ENCODE data around the gene PPP1R12B. TPM values are rescaled to one million over a fixed set of nuclear protein-coding genes. Genes with fewer than 3 reads are reported as not detected.
"Not testable (repeated sequence)": the region's sequence is repeated elsewhere in the genome, so short reads cannot be mapped to it uniquely, and the experiment has no call there.

The PPP1R12B gene
- total RNA-seq, 1 donor from 2014 or later, result 18.2 TPM

DNA sequence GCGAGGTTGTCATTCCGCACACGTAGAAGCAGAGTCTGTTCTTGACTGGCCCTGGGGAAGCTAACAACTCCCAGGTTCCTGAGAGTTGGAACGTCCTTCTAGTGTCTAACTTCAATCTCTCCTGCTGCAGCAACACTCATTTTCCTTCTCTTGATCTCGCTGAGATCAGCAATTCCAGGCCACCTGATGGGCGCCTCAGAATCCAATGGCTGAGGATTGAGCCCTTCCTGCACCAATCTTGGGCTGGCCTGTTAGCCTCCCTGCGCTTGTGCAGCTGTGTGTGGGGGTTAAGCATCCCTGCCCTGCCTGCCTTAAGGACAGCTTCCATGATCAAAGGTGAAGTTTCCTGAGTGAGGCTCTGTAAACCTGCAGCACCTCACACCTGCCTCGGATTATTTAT, 273.9 kb downstream of the PPP1R12B start:
- Mint-ChIP-seq H3K9me3 (ENCODE audit: low read depth) (peaks cover 2% of the 10 kb centered on the region), H3K27me3 (ENCODE audit: low read depth) (peaks cover 10% of the 10 kb centered on the region), H3K27ac (ENCODE audit: unreplicated experiment) (no peak overlapping the region), H3K4me3 (ENCODE audit: unreplicated experiment) (no peak overlapping the region), H3K36me3 (ENCODE audit: low read depth) (no peaks in the 10 kb centered on the region), H3K4me1 (ENCODE audit: low read depth) (peaks cover 24% of the 10 kb centered on the region)
- peak; percentile 13 for DNase-seq (ENCODE audit: low spot score)
- TF ChIP-seq, protein P1, sequence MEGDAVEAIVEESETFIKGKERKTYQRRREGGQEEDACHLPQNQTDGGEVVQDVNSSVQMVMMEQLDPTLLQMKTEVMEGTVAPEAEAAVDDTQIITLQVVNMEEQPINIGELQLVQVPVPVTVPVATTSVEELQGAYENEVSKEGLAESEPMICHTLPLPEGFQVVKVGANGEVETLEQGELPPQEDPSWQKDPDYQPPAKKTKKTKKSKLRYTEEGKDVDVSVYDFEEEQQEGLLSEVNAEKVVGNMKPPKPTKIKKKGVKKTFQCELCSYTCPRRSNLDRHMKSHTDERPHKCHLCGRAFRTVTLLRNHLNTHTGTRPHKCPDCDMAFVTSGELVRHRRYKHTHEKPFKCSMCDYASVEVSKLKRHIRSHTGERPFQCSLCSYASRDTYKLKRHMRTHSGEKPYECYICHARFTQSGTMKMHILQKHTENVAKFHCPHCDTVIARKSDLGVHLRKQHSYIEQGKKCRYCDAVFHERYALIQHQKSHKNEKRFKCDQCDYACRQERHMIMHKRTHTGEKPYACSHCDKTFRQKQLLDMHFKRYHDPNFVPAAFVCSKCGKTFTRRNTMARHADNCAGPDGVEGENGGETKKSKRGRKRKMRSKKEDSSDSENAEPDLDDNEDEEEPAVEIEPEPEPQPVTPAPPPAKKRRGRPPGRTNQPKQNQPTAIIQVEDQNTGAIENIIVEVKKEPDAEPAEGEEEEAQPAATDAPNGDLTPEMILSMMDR (IDR thresholded peaks at IDR 0.05), result no peak

DNA sequence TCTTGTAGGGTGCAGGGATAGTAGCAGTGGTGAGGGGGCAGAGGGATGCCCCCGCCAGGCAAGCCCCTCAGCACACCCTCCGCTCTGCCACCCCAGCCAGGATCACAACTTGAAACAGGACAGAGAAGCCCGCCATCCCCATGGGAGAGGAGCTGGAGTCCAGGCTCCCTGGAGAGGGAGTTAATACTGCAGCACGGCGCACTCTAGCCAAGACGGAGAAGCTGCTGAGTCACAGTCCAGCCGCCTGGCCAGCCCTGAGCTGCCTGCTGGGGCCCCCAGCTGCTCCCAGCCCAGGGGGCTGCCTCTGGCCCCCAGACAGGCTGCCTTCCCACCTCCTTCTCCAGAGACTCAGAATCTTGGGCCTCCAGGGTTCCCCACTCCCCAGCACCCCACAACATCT, 274.6 kb downstream of the PPP1R12B start:
- H3K4me3 Mint-ChIP-seq (ENCODE audit: unreplicated experiment), result no peak overlapping the region
- no peaks in the 10 kb centered on the region for H3K9me3 Mint-ChIP-seq (ENCODE audit: low read depth)
- TF ChIP-seq, protein P1 (IDR thresholded peaks at IDR 0.05), result no peak
- H3K4me1 Mint-ChIP-seq (ENCODE audit: low read depth), result peaks cover 17% of the 10 kb centered on the region
- H3K27me3 Mint-ChIP-seq (ENCODE audit: low read depth), result peaks cover 10% of the 10 kb centered on the region
- H3K27ac Mint-ChIP-seq (ENCODE audit: unreplicated experiment), result peak overlapping the region; percentile 66
- DNase-seq (ENCODE audit: low spot score), result peak; percentile 90
- no peaks in the 10 kb centered on the region for H3K36me3 Mint-ChIP-seq (ENCODE audit: low read depth)

DNA sequence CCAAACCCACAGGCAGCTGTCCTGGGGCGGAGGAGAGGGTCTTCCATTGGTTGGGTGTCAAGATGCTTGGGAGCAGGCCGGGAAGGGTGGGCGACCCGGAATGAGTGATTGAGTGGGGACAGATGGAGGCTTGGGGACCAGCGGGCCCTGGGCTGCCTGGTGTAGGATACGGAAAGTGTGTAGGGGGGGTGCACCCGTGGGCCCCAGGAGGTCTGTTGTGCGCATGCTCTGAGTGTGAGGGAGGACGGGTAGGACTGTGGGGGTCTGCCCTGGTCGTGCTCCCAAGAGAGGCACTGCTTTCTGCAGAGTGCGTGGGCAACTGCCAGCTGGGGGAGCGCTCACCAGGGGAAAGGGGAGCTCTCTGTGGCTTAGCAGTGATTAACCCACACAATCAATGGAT, 275.0 kb downstream of the PPP1R12B start:
- H3K9me3 Mint-ChIP-seq (ENCODE audit: low read depth); H3K4me3 Mint-ChIP-seq (ENCODE audit: unreplicated experiment); H3K36me3 Mint-ChIP-seq (ENCODE audit: low read depth): not testable (repeated sequence)
- Mint-ChIP-seq H3K27ac (ENCODE audit: unreplicated experiment) (peak overlapping the region; percentile 66), H3K4me1 (ENCODE audit: low read depth) (peaks cover 13% of the 10 kb centered on the region), H3K27me3 (ENCODE audit: low read depth) (peaks cover 12% of the 10 kb centered on the region)
- DNase-seq (ENCODE audit: low spot score), result peak; percentile 82

DNA sequence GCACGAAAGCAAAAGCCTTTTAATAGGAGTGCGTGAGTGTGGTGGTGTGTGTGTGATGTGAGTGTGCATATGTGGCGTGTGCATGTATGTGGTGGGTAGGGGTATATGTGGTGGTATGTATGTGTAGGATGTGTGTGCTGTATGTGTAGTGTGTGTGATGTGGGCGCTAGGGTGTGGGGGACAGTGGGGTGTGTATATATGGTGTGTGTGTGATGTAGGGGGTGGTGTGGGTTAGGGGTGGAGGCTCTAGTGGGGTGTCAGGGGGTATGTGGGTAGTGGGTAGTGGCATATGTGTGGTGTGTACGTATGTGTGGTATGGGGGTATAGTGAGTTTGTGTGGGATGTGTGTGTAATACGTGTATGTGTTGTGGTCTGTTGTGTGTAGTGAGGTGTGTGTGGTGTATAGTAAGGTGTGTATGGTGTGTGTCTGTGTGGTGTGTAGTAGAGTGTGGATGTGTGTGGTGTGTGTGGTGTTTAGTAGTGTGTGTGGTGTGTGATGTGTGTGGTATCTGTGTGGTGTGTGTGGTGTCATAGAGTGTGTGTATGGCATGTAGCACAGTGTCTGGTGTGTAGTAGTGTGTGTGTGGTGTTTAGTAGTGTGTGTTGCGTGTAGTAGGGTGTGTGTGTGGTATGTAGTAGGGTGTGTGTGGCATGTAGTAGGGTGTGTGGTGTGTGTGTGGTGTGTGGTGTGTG, 275.7 kb downstream of the PPP1R12B start:
- DNase-seq (ENCODE audit: low spot score), result peak; percentile 30
- Mint-ChIP-seq H3K27ac (ENCODE audit: unreplicated experiment) (no peak overlapping the region), H3K9me3 (ENCODE audit: low read depth) (no peaks in the 10 kb centered on the region), H3K27me3 (ENCODE audit: low read depth) (peaks cover 14% of the 10 kb centered on the region), H3K36me3 (ENCODE audit: low read depth) (no peaks in the 10 kb centered on the region), H3K4me1 (ENCODE audit: low read depth) (peaks cover 5% of the 10 kb centered on the region), H3K4me3 (ENCODE audit: unreplicated experiment) (no peak overlapping the region)
- TF ChIP-seq, protein P1 (IDR thresholded peaks at IDR 0.05), result no peak

DNA sequence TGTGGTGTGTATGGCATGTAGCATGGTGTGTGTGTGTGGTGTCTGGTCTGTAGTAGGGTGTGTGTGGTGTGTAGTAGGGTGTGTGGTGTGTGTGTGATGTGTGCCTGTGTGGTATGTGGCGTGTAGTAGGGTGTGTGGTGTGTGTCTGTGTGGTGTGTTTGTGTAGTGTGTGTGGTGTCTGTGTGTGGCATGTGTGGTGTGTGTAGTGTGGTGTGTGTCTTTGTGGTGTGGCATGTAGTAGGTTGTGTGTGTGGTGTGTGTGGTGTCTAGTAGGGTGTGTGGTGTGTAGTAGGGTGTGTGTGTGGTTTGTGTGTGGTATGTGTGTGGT, 276.2 kb downstream of the PPP1R12B start:
- peak; percentile 44 for DNase-seq (ENCODE audit: low spot score)
- H3K9me3 Mint-ChIP-seq (ENCODE audit: low read depth), result no peaks in the 10 kb centered on the region
- no peak overlapping the region for H3K27ac Mint-ChIP-seq (ENCODE audit: unreplicated experiment)
- peaks cover 14% of the 10 kb centered on the region for H3K27me3 Mint-ChIP-seq (ENCODE audit: low read depth)
- H3K4me3 Mint-ChIP-seq (ENCODE audit: unreplicated experiment), result no peak overlapping the region
- no peaks in the 10 kb centered on the region for H3K36me3 Mint-ChIP-seq (ENCODE audit: low read depth)
- TF ChIP-seq, protein P1 (IDR thresholded peaks at IDR 0.05), result no peak
- H3K4me1 Mint-ChIP-seq (ENCODE audit: low read depth), result peaks cover 1% of the 10 kb centered on the region

All from chondrocyte (in vitro differentiated cells).